Measurements from ENCODE around the gene TNIK.

The TNIK gene

GRCh38 chr3:171328419-171329082, 131.7 kb downstream of the TNIK start:
- H3K4me2 ChIP-seq, result no peak overlapping the region
- H3K4me3 ChIP-seq (IDR thresholded peaks at IDR 0.05; ENCODE audit: insufficient read depth, low read depth, low read length), result no peak overlapping the region
- no peaks in the 10 kb centered on the region for H3K27me3 ChIP-seq (ENCODE audit: insufficient read depth, low read depth)
- no peaks in the 10 kb centered on the region for H3K79me2 ChIP-seq (ENCODE audit: insufficient read depth, low read depth)
- H3K36me3 ChIP-seq (ENCODE audit: insufficient read depth), result no peaks in the 10 kb centered on the region
- H2AFZ ChIP-seq (ENCODE audit: low read depth), result no peak overlapping the region
- H3K9ac ChIP-seq, result no peak overlapping the region
- H3K4me1 ChIP-seq (ENCODE audit: low read depth, poor library complexity, severe bottlenecking), result no peaks in the 10 kb centered on the region
- no peak for TF ChIP-seq CTCF (conservative IDR thresholded peaks at IDR 0.05; ENCODE audit: low read depth, low read length)
- no peaks in the 10 kb centered on the region for H4K20me1 ChIP-seq (ENCODE audit: insufficient read depth)
- H3K27ac ChIP-seq, result no peak overlapping the region

GRCh38 chr3:171327441-171328174, 132.6 kb downstream of the TNIK start:
- H3K27me3 ChIP-seq (ENCODE audit: insufficient read depth, low read depth), result no peaks in the 10 kb centered on the region
- no peak overlapping the region for H3K9ac ChIP-seq
- H3K79me2 ChIP-seq (ENCODE audit: insufficient read depth, low read depth), result no peaks in the 10 kb centered on the region
- H4K20me1 ChIP-seq (ENCODE audit: insufficient read depth), result no peaks in the 10 kb centered on the region
- H3K36me3 ChIP-seq (ENCODE audit: insufficient read depth), result no peaks in the 10 kb centered on the region
- H2AFZ ChIP-seq (ENCODE audit: low read depth), result no peak overlapping the region
- H3K4me1 ChIP-seq (ENCODE audit: low read depth, poor library complexity, severe bottlenecking), result no peaks in the 10 kb centered on the region
- no peak overlapping the region for H3K4me3 ChIP-seq (IDR thresholded peaks at IDR 0.05; ENCODE audit: insufficient read depth, low read depth, low read length)
- no peak overlapping the region for H3K27ac ChIP-seq
- TF ChIP-seq CTCF (conservative IDR thresholded peaks at IDR 0.05; ENCODE audit: low read depth, low read length), result no peak
- no peak overlapping the region for H3K4me2 ChIP-seq

GRCh38 chr3:171326717-171327440, 133.3 kb downstream of the TNIK start:
- no peaks in the 10 kb centered on the region for H3K79me2 ChIP-seq (ENCODE audit: insufficient read depth, low read depth)
- no peak overlapping the region for H2AFZ ChIP-seq (ENCODE audit: low read depth)
- no peak for TF ChIP-seq CTCF (conservative IDR thresholded peaks at IDR 0.05; ENCODE audit: low read depth, low read length)
- H3K27ac ChIP-seq, result no peak overlapping the region
- no peak overlapping the region for H3K4me2 ChIP-seq
- H4K20me1 ChIP-seq (ENCODE audit: insufficient read depth), result no peaks in the 10 kb centered on the region
- H3K4me3 ChIP-seq (IDR thresholded peaks at IDR 0.05; ENCODE audit: insufficient read depth, low read depth, low read length), result no peak overlapping the region
- no peaks in the 10 kb centered on the region for H3K36me3 ChIP-seq (ENCODE audit: insufficient read depth)
- no peaks in the 10 kb centered on the region for H3K27me3 ChIP-seq (ENCODE audit: insufficient read depth, low read depth)
- no peaks in the 10 kb centered on the region for H3K4me1 ChIP-seq (ENCODE audit: low read depth, poor library complexity, severe bottlenecking)
- no peak overlapping the region for H3K9ac ChIP-seq

GRCh38 chr3:171323938-171324536, 136.2 kb downstream of the TNIK start:
- Histone ChIP-seq H3K27me3 (ENCODE audit: insufficient read depth, low read depth) (no peaks in the 10 kb centered on the region), H3K4me2 (no peak overlapping the region), H3K4me1 (ENCODE audit: low read depth, poor library complexity, severe bottlenecking) (no peaks in the 10 kb centered on the region), H2AFZ (ENCODE audit: low read depth) (no peak overlapping the region), H4K20me1 (ENCODE audit: insufficient read depth) (no peaks in the 10 kb centered on the region), H3K27ac (no peak overlapping the region), H3K4me3 (IDR thresholded peaks at IDR 0.05; ENCODE audit: insufficient read depth, low read depth, low read length) (no peak overlapping the region), H3K9ac (no peak overlapping the region), H3K79me2 (ENCODE audit: insufficient read depth, low read depth) (no peaks in the 10 kb centered on the region), H3K36me3 (ENCODE audit: insufficient read depth) (no peaks in the 10 kb centered on the region)
- no peak for TF ChIP-seq CTCF (conservative IDR thresholded peaks at IDR 0.05; ENCODE audit: low read depth, low read length)
